GM21381 (cell line): ENCODE data around the gene HAPSTR1.
A peak's percentile ranks its signal among the peaks of the same experiment; 100 is the strongest.

Source experiments
- ATAC-seq: cut with Tn5 transposase; IDR thresholded peaks from one replicate; pipeline ENCODE4 v1.9.1; 2021; ENCODE audit warnings: mild to moderate bottlenecking, moderate library complexity; ENCODE audit not compliant: unreplicated experiment

Gene HAPSTR1

GRCh38 chr16:9095656-9096397 lies 4.4 kb downstream of the HAPSTR1 start:
- no peak for ATAC-seq

DNA sequence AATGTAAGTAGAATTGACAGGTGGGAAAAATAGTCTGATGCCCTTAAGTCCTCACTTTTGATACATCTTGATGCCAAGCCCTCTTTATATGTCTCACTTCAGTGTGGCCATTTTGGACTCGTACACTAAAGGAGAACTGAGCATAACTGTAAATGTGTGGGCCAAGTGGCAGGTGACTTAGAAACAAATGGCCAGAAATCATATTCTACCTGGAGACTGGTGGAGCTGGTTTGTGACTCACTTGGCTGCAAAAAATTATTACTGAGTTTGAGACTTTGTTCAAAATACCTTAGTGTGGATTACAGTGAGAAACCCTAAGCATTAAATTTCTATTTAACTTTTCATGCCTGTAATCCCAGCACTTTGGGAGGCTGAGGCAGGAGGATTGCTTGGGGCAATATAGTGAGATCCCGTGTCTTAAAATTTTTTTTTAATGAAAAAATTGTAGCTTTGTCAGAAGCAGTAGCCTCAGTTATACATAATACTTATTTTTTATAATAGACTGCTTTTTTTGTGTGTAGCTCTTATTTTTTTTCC lies 5.0 kb downstream of the HAPSTR1 start:
- no peak for ATAC-seq

- ATAC-seq = no peak
Observed at GRCh38 chr16:9097266-9098219, 6.1 kb downstream of the HAPSTR1 start.

DNA sequence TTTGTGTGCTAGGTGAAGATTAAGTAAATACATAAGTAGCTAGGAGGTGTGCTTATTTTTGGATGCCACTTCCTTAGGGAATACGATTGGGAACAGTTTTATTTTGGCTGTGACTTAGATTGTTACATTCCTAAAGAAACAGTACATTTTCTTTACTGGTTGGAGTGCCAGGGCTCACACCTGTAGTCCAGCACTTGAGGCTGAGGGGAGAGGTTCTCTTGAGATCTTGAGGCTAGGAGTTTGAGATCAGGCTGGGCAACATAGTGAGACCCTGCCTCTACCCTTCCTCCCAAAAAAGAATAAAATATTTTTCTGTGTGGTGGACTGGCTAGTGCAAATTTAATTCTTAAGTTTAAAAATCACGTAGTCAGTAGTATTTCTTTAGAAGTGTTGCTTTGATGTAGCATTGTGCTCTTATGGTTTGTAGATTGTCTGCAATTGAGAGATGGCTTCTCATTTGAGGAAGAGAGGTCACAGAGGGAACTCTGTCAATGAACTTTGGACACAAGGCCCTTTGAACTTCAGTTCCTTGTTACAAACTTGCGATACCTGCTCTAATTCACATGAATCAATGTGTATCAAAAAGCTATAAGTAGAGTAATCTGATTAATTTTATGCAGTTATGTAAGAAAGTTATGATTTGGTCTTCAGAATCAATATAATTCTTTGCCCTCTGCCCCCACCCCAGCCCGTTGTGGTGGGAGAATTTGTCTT lies 7.1 kb downstream of the HAPSTR1 start:
- no peak for ATAC-seq

DNA sequence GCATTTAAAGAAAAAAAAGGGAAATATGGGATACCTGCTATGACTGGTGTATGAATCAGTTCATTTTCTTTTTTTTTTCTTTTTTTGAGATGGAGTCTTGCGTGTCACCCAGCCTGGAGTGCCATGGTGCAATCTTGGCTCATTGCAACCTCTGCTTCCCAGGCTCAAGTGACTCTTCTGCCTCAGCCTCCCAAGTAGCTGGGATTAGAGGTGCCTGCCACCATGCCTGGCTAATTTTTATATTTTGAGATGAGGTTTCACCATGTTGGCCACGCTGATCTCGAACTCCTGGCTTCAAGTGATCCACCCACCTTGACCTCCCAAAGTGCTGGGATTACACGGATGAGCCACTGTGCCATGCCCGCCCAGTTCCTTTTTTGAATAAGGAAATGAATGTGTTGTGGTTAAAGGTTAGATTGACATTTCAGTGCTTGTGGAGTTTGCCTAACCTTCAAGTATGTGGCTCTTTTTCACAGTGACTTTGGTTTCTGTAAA lies 7.7 kb downstream of the HAPSTR1 start:
- peak; percentile 59 for ATAC-seq

DNA sequence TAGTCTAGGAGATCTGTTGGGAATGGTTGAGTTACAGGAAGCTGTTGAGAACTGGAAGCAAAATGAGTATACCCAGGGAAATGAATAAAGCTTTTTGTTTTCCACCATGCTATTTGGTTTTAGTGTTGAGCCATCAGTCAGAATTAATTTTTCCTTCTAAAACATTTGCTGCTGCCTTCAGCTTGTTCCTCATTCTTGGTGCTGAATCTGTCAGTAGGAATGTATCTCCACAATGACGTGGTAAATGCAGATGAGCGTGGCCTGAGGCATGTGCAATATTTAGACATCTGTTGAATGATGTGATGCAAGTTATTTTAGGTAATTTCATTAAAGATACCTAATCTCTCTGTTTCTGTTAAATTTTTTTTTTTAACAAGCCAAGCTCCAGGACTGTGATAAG lies 10.9 kb downstream of the HAPSTR1 start:
- no peak for ATAC-seq

- no peak for ATAC-seq
Observed at GRCh38 chr16:9102943-9103342, 11.5 kb downstream of the HAPSTR1 start.

DNA sequence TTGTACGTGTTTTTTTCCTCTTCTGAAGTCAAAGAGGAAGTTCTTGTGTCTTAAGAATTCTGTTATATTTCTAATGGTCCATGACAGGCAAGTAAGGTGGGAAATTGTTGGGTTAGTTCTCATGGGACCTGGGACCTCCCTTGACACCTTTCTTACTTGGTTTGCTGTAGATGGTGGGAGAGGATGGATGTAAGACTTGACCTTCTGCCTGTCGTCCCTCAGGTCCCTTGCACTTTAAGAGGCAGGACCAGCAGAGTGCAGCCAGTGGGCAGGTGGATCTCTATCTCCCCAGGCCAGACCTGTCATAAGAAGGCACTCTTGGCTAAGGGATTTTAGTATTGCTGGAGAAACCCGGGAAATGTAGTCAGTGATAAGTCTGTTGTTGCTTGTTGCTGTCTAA lies 12.1 kb downstream of the HAPSTR1 start:
- ATAC-seq = no peak

DNA sequence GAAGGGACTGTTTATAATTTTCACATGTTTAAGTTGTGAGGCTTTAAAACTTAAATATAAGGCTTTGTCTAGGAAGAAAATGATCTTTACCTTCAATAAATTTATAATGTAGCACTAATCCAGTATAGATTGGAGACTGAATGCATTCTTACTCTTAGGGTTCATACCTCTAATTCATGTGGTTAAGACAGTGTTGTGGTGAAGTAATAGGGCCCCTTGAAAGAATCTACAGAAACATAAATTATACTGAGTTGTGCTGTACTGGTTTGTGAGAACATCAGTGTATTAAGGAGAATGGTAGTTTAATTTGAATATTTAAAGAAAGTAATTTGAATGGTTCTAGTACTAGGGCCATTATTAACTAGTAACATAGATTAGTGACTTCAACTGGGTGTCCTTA lies 13.7 kb downstream of the HAPSTR1 start:
- ATAC-seq = no peak

- no peak for ATAC-seq
Observed at GRCh38 chr16:9107025-9107970, 15.9 kb downstream of the HAPSTR1 start.

DNA sequence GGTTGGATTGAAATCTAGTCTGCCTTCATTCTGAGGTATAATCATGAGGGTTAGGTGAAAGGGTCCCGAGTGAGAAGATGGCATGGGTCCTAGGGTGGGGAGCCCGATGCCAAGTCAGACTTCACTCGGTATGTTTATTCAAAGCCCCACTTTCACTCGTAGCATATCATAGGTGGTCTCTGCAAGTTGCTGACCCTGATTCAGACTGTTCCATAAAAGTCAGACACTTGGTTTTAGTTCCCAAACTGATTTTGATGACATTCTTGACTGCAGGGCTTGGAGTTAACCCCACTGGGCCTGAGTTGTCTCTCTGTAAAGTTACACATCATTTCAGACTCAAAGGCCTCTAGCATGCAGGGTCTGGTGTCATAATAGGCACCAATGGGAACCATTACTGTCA lies 17.8 kb downstream of the HAPSTR1 start:
- no peak for ATAC-seq

DNA sequence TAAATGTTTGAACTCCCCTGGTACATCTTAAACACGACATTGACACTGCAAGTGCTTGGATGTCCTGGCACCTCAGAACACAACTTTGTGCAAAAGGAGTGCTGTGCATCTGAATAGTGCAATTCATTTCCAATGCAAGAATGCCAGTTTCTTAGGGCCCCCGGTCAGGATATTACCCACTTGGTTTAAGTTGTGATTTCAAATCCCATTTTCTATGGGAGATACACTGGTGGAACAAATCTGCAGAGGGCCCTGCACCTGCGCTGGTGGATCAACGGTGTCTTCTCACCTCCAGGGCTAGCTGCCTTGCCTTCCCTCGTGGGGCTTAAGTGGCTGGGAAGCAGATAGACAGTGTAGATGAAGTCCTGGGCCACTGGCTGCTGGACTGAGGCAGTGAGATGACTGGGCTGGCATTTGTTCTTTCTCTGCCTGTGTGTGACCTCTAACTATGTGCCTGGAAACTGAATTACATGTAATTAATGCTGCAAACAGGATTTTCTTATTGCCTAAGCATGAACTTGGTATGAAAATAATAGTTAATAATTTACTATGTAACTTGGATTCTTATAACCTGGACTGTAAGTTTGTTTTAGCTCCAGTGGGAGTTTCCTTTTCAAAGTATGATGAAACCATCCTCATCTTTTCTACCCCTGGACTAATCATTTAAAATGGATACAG lies 20.9 kb downstream of the HAPSTR1 start:
- no peak for ATAC-seq

GRCh38 chr16:9112844-9113186 lies 21.4 kb downstream of the HAPSTR1 start:
- no peak for ATAC-seq

GRCh38 chr16:9113707-9114106 lies 22.3 kb downstream of the HAPSTR1 start:
- no peak for ATAC-seq

GRCh38 chr16:9114112-9114511 lies 22.7 kb downstream of the HAPSTR1 start:
- ATAC-seq = no peak

- ATAC-seq = no peak
Observed at GRCh38 chr16:9114842-9115241, 23.4 kb downstream of the HAPSTR1 start.

DNA sequence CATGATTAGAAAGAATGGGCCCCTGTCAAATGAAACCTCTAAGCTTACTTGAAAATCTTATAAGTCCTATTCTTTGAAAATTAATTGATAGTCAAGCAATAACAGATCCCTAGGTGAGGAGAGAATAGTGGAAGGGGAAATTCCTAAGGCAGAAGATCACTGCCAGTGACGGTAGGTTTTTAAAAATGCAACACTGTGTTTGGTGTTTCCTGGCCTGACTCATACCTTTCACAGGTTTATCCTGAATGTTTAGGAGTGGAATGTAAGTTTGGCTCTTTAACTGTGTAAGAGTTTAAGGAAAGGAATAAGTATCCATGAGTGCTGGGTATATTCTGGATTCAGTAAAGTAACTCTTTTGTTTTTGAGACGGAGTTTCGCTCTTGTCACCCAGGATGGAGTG lies 23.8 kb downstream of the HAPSTR1 start:
- no peak for ATAC-seq

- ATAC-seq = no peak
Observed at GRCh38 chr16:9116141-9116540, 24.7 kb downstream of the HAPSTR1 start.

GRCh38 chr16:9118170-9118569 lies 26.7 kb downstream of the HAPSTR1 start:
- no peak for ATAC-seq
